Endothelial cell (in vitro differentiated cells): ENCODE measurements around the gene YRDC. TPM values are rescaled to one million over a fixed set of nuclear protein-coding genes. Genes with fewer than 3 reads are reported as not detected.

Experiments used
- DNase-seq: peaks from one replicate; pipeline ENCODE4 v3.0.0; 2021; ENCODE audit warnings: low spot score
- H3K27ac Mint-ChIP-seq: one replicate; pipeline ENCODE4 v1.8.0; 2021; ENCODE audit warnings: mixed read lengths, inconsistent platforms; ENCODE audit not compliant: unreplicated experiment
- H3K27me3 Mint-ChIP-seq: one replicate; pipeline ENCODE4 v1.8.0; 2021; ENCODE audit warnings: mild to moderate bottlenecking, moderate library complexity, mixed read lengths, inconsistent platforms; ENCODE audit not compliant: unreplicated experiment
- H3K36me3 Mint-ChIP-seq: one replicate; pipeline ENCODE4 v1.8.0; 2021; ENCODE audit warnings: mild to moderate bottlenecking, low read depth, mixed read lengths, inconsistent platforms; ENCODE audit not compliant: unreplicated experiment
- H3K4me1 Mint-ChIP-seq: one replicate; pipeline ENCODE4 v1.8.0; 2021; ENCODE audit warnings: mild to moderate bottlenecking, mixed read lengths, inconsistent platforms; ENCODE audit not compliant: unreplicated experiment
- H3K4me3 Mint-ChIP-seq: one replicate; pipeline ENCODE4 v1.8.0; 2021; ENCODE audit warnings: mild to moderate bottlenecking, mixed read lengths, inconsistent platforms; ENCODE audit not compliant: unreplicated experiment
- H3K9me3 Mint-ChIP-seq: one replicate; pipeline ENCODE4 v1.8.0; 2021; ENCODE audit warnings: mixed read lengths, inconsistent platforms; ENCODE audit not compliant: unreplicated experiment
- CTCF ChIP-seq: fragments of 200-600 bp; sonication (generic); IDR thresholded peaks from one replicate; pipeline ENCODE4 v1.5.0; 2021; ENCODE audit warnings: antibody characterized with exemption; ENCODE audit not compliant: unreplicated experiment
- long read RNA-seq: library from polyadenylated mRNA; unstranded; transcript quantifications from one replicate; pipeline ENCODE4 v2.0.0, GENCODE V29; 2020; ENCODE audit not compliant: unreplicated experiment
- total RNA-seq: library from RNA; stranded (reverse); fragmentation: NEBNext Ultra II Directional; extraction: Animal tissue kit (Norgen Biotek cat#: 25700); gene quantifications from one replicate; pipeline ENCODE4 v1.2.1, GENCODE V29; 2021; ENCODE audit not compliant: unreplicated experiment

YRDC gene
- 11.9 TPM for total RNA-seq
- long read RNA-seq, transcript YRDC-201 (5 exons, 1,826 nt): major isoform, 7 of 8 reads
- long read RNA-seq, partial matches to known transcripts: 0 of 8 reads
- long read RNA-seq, other reads (novel, unspliced or antisense): 1 of 8 reads

- peak within 1 kb of the TSS; percentile 94 for H3K4me3 Mint-ChIP-seq
- peak within 1 kb of the TSS; percentile 89 for H3K27ac Mint-ChIP-seq
- TF ChIP-seq CTCF: no peak
- peaks cover 30% of the 10 kb centered on the region for H3K36me3 Mint-ChIP-seq
- H3K4me1 Mint-ChIP-seq: peaks cover 9% of the 10 kb centered on the region
- DNase-seq: peak; percentile 94
- H3K9me3 Mint-ChIP-seq: no peaks in the 10 kb centered on the region
- peaks cover 2% of the 10 kb centered on the region for H3K27me3 Mint-ChIP-seq
Observed at GRCh38 chr1:37807555-37808368, at the start of gene YRDC, which contains the start of gene C1orf122. Gene YRDC, minus strand, starts transcription at chr1:37808208. Its CDS starts 28 bp downstream, at chr1:37808180. Gene C1orf122, plus strand, starts transcription at chr1:37807790. Its CDS starts 615 bp downstream, at chr1:37808405.

GRCh38 chr1:37854406-37854805 lies 46.4 kb upstream of the YRDC start:
- H3K4me1 Mint-ChIP-seq: peaks cover 5% of the 10 kb centered on the region
- no peak for TF ChIP-seq CTCF
- no peak overlapping the region for H3K4me3 Mint-ChIP-seq
- no peak for DNase-seq
- peaks cover 6% of the 10 kb centered on the region for H3K36me3 Mint-ChIP-seq
- H3K9me3 Mint-ChIP-seq: no peaks in the 10 kb centered on the region
- H3K27me3 Mint-ChIP-seq: no peaks in the 10 kb centered on the region
- H3K27ac Mint-ChIP-seq: no peak overlapping the region

- no peak overlapping the region for H3K4me3 Mint-ChIP-seq
- H3K27ac Mint-ChIP-seq: peak overlapping the region; percentile 13
- no peaks in the 10 kb centered on the region for H3K9me3 Mint-ChIP-seq
- DNase-seq: no peak
- H3K36me3 Mint-ChIP-seq: peaks cover 6% of the 10 kb centered on the region
- no peak for TF ChIP-seq CTCF
- H3K27me3 Mint-ChIP-seq: no peaks in the 10 kb centered on the region
- peaks cover 2% of the 10 kb centered on the region for H3K4me1 Mint-ChIP-seq
Observed at GRCh38 chr1:37853157-37853556, 45.1 kb upstream of the YRDC start.

- Mint-ChIP-seq H3K9me3 (no peaks in the 10 kb centered on the region), H3K36me3 (no peaks in the 10 kb centered on the region), H3K27ac (no peak overlapping the region), H3K4me1 (peaks cover 2% of the 10 kb centered on the region), H3K4me3 (no peak overlapping the region), H3K27me3 (no peaks in the 10 kb centered on the region)
- no peak for DNase-seq
- TF ChIP-seq CTCF: no peak
Observed at GRCh38 chr1:37851782-37852210, 43.8 kb upstream of the YRDC start.

GRCh38 chr1:37851262-37851661 lies 43.3 kb upstream of the YRDC start:
- peaks cover 3% of the 10 kb centered on the region for H3K4me1 Mint-ChIP-seq
- no peak for TF ChIP-seq CTCF
- H3K36me3 Mint-ChIP-seq: no peaks in the 10 kb centered on the region
- H3K9me3 Mint-ChIP-seq: no peaks in the 10 kb centered on the region
- no peaks in the 10 kb centered on the region for H3K27me3 Mint-ChIP-seq
- no peak overlapping the region for H3K4me3 Mint-ChIP-seq
- no peak overlapping the region for H3K27ac Mint-ChIP-seq
- DNase-seq: no peak
